Nephron (organoid): ENCODE data around the gene ARHGAP6.

ENCODE experiments used
- H3K27ac Mint-ChIP-seq, 3 experiments: 2 replicates each; pipeline ENCODE4 v1.8.0; 2020; ENCODE audit warnings: mixed read lengths in 3 of 3, mild to moderate bottlenecking in 2 of 3, moderate library complexity in 1 of 3
- H3K27me3 Mint-ChIP-seq: 2 replicates; pipeline ENCODE4 v1.8.0; 2021; ENCODE audit warnings: low read depth, mild to moderate bottlenecking, moderate library complexity, mixed read lengths
- H3K36me3 Mint-ChIP-seq: 2 replicates; pipeline ENCODE4 v1.8.0; 2020; ENCODE audit warnings: low read depth, mixed read lengths
- H3K4me1 Mint-ChIP-seq: 2 replicates; pipeline ENCODE4 v1.8.0; 2020; ENCODE audit warnings: mixed read lengths
- H3K4me3 Mint-ChIP-seq, 3 experiments: 2 replicates each; pipeline ENCODE4 v1.8.0; 2020; ENCODE audit warnings: mild to moderate bottlenecking in 3 of 3, mixed read lengths in 3 of 3, moderate library complexity in 2 of 3
- H3K9me3 Mint-ChIP-seq: 2 replicates; pipeline ENCODE4 v1.8.0; 2020; ENCODE audit warnings: mixed read lengths
- CTCF ChIP-seq, 3 experiments: fragments of 200-600 bp; sonication (generic); IDR thresholded peaks; one replicate each; pipeline ENCODE4 v1.5.0; 2021; ENCODE audit warnings: antibody characterized with exemption in 3 of 3; ENCODE audit not compliant: unreplicated experiment in 3 of 3

The ARHGAP6 gene

GRCh38 chrX:11189097-11189496 is 476.6 kb downstream of the ARHGAP6 start:
- H3K9me3 Mint-ChIP-seq: no peaks in the 10 kb centered on the region
- no peak for TF ChIP-seq CTCF (IDR thresholded peaks at IDR 0.05; ENCODE audit: unreplicated experiment in 3 of 3)
- peaks cover 10% of the 10 kb centered on the region for H3K4me1 Mint-ChIP-seq
- no peaks in the 10 kb centered on the region for H3K27me3 Mint-ChIP-seq
- H3K27ac Mint-ChIP-seq: no peak overlapping the region
- H3K4me3 Mint-ChIP-seq: no peak overlapping the region
- no peaks in the 10 kb centered on the region for H3K36me3 Mint-ChIP-seq

GRCh38 chrX:11188664-11189063 is 477.1 kb downstream of the ARHGAP6 start:
- H3K27ac Mint-ChIP-seq: no peak overlapping the region
- no peaks in the 10 kb centered on the region for H3K27me3 Mint-ChIP-seq
- H3K9me3 Mint-ChIP-seq: no peaks in the 10 kb centered on the region
- H3K4me3 Mint-ChIP-seq: no peak overlapping the region
- H3K36me3 Mint-ChIP-seq: no peaks in the 10 kb centered on the region
- no peak for TF ChIP-seq CTCF (IDR thresholded peaks at IDR 0.05; ENCODE audit: unreplicated experiment in 3 of 3)
- H3K4me1 Mint-ChIP-seq: peaks cover 7% of the 10 kb centered on the region

GRCh38 chrX:11187001-11187400 is 478.7 kb downstream of the ARHGAP6 start:
- Mint-ChIP-seq H3K9me3 (no peaks in the 10 kb centered on the region), H3K27ac (no peak overlapping the region), H3K4me3 (no peak overlapping the region), H3K4me1 (no peaks in the 10 kb centered on the region), H3K27me3 (no peaks in the 10 kb centered on the region), H3K36me3 (no peaks in the 10 kb centered on the region)
- TF ChIP-seq CTCF (IDR thresholded peaks at IDR 0.05; ENCODE audit: unreplicated experiment in 3 of 3): no peak

GRCh38 chrX:11185861-11186260 is 479.9 kb downstream of the ARHGAP6 start:
- Mint-ChIP-seq H3K27me3 (no peaks in the 10 kb centered on the region), H3K27ac (no peak overlapping the region), H3K36me3 (no peaks in the 10 kb centered on the region), H3K4me1 (no peaks in the 10 kb centered on the region), H3K4me3 (no peak overlapping the region), H3K9me3 (no peaks in the 10 kb centered on the region)
- no peak for TF ChIP-seq CTCF (IDR thresholded peaks at IDR 0.05; ENCODE audit: unreplicated experiment in 3 of 3)

- no peak for TF ChIP-seq CTCF (IDR thresholded peaks at IDR 0.05; ENCODE audit: unreplicated experiment in 3 of 3)
- Mint-ChIP-seq H3K27me3 (no peaks in the 10 kb centered on the region), H3K4me1 (no peaks in the 10 kb centered on the region), H3K27ac (no peak overlapping the region), H3K36me3 (no peaks in the 10 kb centered on the region), H3K9me3 (peaks cover 3% of the 10 kb centered on the region), H3K4me3 (no peak overlapping the region)
Observed at GRCh38 chrX:11180571-11180970, 485.1 kb downstream of the ARHGAP6 start.

- TF ChIP-seq CTCF (IDR thresholded peaks at IDR 0.05; ENCODE audit: unreplicated experiment in 3 of 3): no peak
- Mint-ChIP-seq H3K9me3 (no peaks in the 10 kb centered on the region), H3K27me3 (no peaks in the 10 kb centered on the region), H3K4me3 (no peak overlapping the region), H3K36me3 (peaks cover 15% of the 10 kb centered on the region), H3K27ac (no peak overlapping the region), H3K4me1 (no peaks in the 10 kb centered on the region)
Observed at GRCh38 chrX:11172415-11172814, 493.3 kb downstream of the ARHGAP6 start.
